Gastrocnemius medialis (tissue), 4 donors: ENCODE measurements around the gene MARCHF2. TPM values are rescaled to one million over a fixed set of nuclear protein-coding genes. Genes with fewer than 3 reads are reported as not detected.

ENCODE experiments used
- ATAC-seq, 2 donors: fragments of 150-250 bp; one replicate each; pipeline ENCODE4 v1.9.1; 2016
- DNase-seq, 2 donors: peaks; one replicate each; pipeline ENCODE4 v3.0.0-alpha.2; 2019
- H3K27ac ChIP-seq, 4 donors: fragments of 200-600 bp; sonication (generic); 1 replicate in 1 of 4; 2 replicates in 3 of 4; pipeline ENCODE4 v1.5.1; 2016 to 2018; ENCODE audit warnings: mild to moderate bottlenecking in 2 of 4, moderate library complexity in 1 of 4
- H3K27me3 ChIP-seq, 3 donors: fragments of 200-600 bp; sonication (generic) in 2 of 3; 1 replicate in 1 of 3; 2 replicates in 2 of 3; pipeline versions ENCODE4 v1.5.1 to v1.6.0; 2016 to 2019; ENCODE audit warnings: mild to moderate bottlenecking in 1 of 3, moderate library complexity in 1 of 3
- H3K36me3 ChIP-seq, 2 donors: fragments of 200-600 bp; sonication (generic) in 1 of 2; one replicate each; pipeline ENCODE4 v1.5.1; 2017 to 2018
- H3K4me1 ChIP-seq, 2 donors: fragments of 200-600 bp; sonication (generic) in 1 of 2; one replicate each; pipeline ENCODE4 v1.5.1; 2016 to 2017; ENCODE audit warnings: mild to moderate bottlenecking in 2 of 2
- H3K4me3 ChIP-seq, 4 donors: fragments of 200-600 bp; sonication (generic) in 3 of 4; 1 replicate in 1 of 4; 2 replicates in 3 of 4; pipeline ENCODE4 v1.5.1; 2016 to 2019; ENCODE audit warnings: mild to moderate bottlenecking in 2 of 4
- H3K9me3 ChIP-seq, 3 donors: fragments of 200-600 bp; sonication (generic) in 2 of 3; 1 replicate in 1 of 3; 2 replicates in 2 of 3; pipeline ENCODE4 v1.5.1; 2016 to 2019
- POLR2A ChIP-seq, 2 donors: fragments of 450-650 bp; IDR thresholded peaks; one replicate each; pipeline ENCODE4 v1.6.1; 2017; ENCODE audit warnings: antibody characterized with exemption in 2 of 2, mild to moderate bottlenecking in 2 of 2, moderate library complexity in 2 of 2
- in situ Hi-C, 4 donors: fragments of 200-750 bp; cut with MboI; loops; one replicate each; pipeline versions ENCODE4 v1.15.0 to v1.8.0; 2017; ENCODE audit warnings: low sequenced_read_pairs in 4 of 4
- intact Hi-C: fragments of 100-400 bp; cut with DNase I; formaldehyde crosslinking; loops from one replicate; pipeline ENCODE4 v1.15.1; 2023; ENCODE audit warnings: low total_unique reads
- total RNA-seq, 4 donors: library from RNA; depleted of rRNA; stranded (reverse); fragments of >200 nt; gene quantifications; one replicate each; pipeline versions ENCODE4 v1.1.0 to v1.2.3, GENCODE V29; 2016
- TF ChIP-seq, protein P1 (sequence below), 5 experiments: fragments of 450-650 bp in 3 of 5; fragments of 200-600 bp in 2 of 5; sonication (generic) in 2 of 5; IDR thresholded peaks in 4 of 5; conservative IDR thresholded peaks in 1 of 5; 1 replicate in 4 of 5; 2 replicates in 1 of 5; pipeline ENCODE4 v1.5.1; 2016 to 2019; ENCODE audit warnings: antibody characterized with exemption in 5 of 5, mild to moderate bottlenecking in 3 of 5, moderate library complexity in 3 of 5

MARCHF2 gene
- total RNA-seq, 4 donors from 2014 or later = 173 to 183 (median 176) TPM

DNA sequence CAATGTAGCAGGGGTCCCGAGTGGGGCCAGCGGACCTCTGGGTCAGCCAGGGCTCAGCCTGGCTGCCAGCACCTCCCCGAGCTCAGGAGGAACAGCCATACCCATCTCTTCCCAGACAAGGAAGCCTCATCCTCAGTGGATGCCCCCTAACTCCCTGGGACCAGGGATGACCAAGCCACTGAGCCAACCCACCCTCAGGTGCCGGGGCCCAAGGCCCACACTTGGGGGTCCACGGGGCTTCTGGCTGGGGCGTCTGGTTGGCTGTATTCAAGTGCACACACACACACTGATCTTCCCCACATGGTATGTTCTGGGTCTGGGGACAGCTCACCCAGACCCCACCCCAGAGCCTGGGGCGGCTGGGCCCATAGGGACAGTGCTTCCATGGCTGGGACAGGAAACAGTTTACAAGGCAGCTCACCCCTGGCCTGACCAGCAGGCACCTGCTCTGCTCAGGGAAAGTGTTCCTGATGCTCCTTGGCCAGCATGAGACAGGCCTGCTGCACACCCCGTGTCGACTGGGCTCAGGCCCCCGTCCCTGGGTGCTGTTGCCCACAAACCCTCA lies 15.3 kb upstream of the MARCHF2 start:
- Histone ChIP-seq H3K27me3 (no peaks in the 10 kb centered on the region), H3K36me3 (peaks cover 2 to 22% of the 10 kb centered on the region in 2 donors), H3K9me3 (no peaks in the 10 kb centered on the region), H3K27ac (no peak overlapping the region), H3K4me3 (no peak overlapping the region), H3K4me1 (peaks cover 43 to 45% of the 10 kb centered on the region in 2 donors)
- in situ Hi-C loops (loop anchor here in 2 of 4 donors (5.0 kb wide), 2 partner anchors 41 to 46 kb away; no protein-coding TSS in a partner anchor), intact Hi-C loops (no loop called here)
- no peak for TF ChIP-seq POLR2A (IDR thresholded peaks at IDR 0.05)
- TF ChIP-seq, protein P1, sequence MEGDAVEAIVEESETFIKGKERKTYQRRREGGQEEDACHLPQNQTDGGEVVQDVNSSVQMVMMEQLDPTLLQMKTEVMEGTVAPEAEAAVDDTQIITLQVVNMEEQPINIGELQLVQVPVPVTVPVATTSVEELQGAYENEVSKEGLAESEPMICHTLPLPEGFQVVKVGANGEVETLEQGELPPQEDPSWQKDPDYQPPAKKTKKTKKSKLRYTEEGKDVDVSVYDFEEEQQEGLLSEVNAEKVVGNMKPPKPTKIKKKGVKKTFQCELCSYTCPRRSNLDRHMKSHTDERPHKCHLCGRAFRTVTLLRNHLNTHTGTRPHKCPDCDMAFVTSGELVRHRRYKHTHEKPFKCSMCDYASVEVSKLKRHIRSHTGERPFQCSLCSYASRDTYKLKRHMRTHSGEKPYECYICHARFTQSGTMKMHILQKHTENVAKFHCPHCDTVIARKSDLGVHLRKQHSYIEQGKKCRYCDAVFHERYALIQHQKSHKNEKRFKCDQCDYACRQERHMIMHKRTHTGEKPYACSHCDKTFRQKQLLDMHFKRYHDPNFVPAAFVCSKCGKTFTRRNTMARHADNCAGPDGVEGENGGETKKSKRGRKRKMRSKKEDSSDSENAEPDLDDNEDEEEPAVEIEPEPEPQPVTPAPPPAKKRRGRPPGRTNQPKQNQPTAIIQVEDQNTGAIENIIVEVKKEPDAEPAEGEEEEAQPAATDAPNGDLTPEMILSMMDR (IDR thresholded peaks at IDR 0.05 in 4 of 5, conservative IDR thresholded peaks at IDR 0.05 in 1 of 5) = no peak
- DNase-seq = no peak
- no peak for ATAC-seq

DNA sequence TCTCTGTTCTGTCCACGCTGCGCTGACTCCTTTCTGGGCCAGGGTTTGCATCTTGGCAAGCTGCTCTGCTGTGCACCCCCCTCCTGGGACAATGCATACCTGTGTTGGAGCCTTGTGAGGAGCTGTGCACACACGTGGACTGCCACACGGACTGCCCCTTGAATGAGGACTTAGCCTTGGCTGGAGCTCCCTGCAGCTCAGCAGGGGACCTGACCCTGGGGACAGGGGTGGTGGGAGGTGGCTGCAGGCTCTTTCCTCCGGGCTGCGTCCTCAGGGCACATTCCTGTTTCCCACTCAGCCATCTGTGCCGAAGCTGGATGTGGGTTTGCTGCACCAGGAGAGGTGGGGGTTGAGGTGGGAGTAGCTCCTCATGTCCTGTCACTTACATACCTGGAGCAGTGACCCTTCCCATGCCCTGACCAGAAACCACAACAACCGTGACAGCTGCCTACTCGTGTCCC lies 14.8 kb upstream of the MARCHF2 start:
- TF ChIP-seq POLR2A (IDR thresholded peaks at IDR 0.05) = no peak
- TF ChIP-seq, protein P1 (IDR thresholded peaks at IDR 0.05 in 4 of 5, conservative IDR thresholded peaks at IDR 0.05 in 1 of 5) = no peak
- DNase-seq = no peak
- Histone ChIP-seq H3K4me1 (peaks cover 38 to 39% of the 10 kb centered on the region in 2 donors), H3K27ac (no peak overlapping the region), H3K36me3 (peaks cover 2 to 27% of the 10 kb centered on the region in 2 donors), H3K27me3 (no peaks in the 10 kb centered on the region), H3K9me3 (no peaks in the 10 kb centered on the region), H3K4me3 (no peak overlapping the region)
- intact Hi-C loops = no loop called here
- in situ Hi-C loops = loop anchor here in 2 of 4 donors (5.0 kb wide), 2 partner anchors 41 to 46 kb away; no protein-coding TSS in a partner anchor
- no peak for ATAC-seq

DNA sequence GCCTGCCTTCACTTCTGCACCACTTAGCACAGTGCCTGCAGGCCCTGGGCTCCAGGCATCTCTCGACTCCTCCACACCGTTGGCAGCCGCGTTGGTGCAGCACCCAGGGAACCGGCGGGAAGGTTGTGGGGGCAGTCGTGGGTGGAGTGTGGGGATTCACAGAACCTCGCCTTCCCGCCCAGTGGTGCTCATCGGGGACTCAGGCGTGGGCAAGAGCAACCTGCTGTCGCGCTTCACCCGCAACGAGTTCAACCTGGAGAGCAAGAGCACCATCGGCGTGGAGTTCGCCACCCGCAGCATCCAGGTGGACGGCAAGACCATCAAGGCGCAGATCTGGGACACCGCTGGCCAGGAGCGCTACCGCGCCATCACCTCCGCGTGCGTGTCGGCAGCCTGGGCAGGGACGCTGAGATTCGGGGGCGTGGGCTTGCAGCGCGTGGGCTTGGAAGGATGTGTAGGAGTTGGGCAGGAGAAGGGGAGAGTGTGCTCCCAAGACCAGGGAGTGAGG lies 13.4 kb upstream of the MARCHF2 start:
- no peak overlapping the region for H3K4me3 ChIP-seq
- intact Hi-C loops (no loop called here), in situ Hi-C loops (loop anchor here in 3 of 4 donors (5.0 to 10.0 kb wide), 3 partner anchors 42 to 47 kb away; no protein-coding TSS in a partner anchor)
- ATAC-seq = no peak
- peaks cover 24 to 26% of the 10 kb centered on the region in 2 donors for H3K4me1 ChIP-seq
- H3K9me3 ChIP-seq = no peaks in the 10 kb centered on the region
- no peak overlapping the region for H3K27ac ChIP-seq
- DNase-seq = no peak
- H3K27me3 ChIP-seq = no peaks in the 10 kb centered on the region
- H3K36me3 ChIP-seq = peaks cover 2 to 41% of the 10 kb centered on the region in 2 donors
- TF ChIP-seq, protein P1 (IDR thresholded peaks at IDR 0.05 in 4 of 5, conservative IDR thresholded peaks at IDR 0.05 in 1 of 5) = no peak
- no peak for TF ChIP-seq POLR2A (IDR thresholded peaks at IDR 0.05)

DNA sequence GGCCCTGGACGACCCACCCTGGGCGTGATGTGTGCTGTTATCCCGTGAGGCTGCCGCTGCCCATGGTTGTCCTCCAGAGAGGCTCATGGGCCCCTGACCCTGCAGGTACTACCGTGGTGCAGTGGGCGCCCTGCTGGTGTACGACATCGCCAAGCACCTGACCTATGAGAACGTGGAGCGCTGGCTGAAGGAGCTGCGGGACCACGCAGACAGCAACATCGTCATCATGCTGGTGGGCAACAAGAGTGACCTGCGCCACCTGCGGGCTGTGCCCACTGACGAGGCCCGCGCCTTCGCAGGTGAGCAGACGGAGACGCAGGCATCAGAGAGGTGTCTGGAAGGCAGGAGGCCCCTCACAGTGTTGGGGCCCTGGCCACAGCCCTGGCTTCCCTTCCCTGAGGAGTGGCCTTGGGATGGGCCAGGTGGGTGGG lies 11.1 kb upstream of the MARCHF2 start:
- no peak for ATAC-seq
- no peaks in the 10 kb centered on the region for H3K9me3 ChIP-seq
- no peak for DNase-seq
- peaks cover 2 to 52% of the 10 kb centered on the region in 2 donors for H3K36me3 ChIP-seq
- no peak for TF ChIP-seq POLR2A (IDR thresholded peaks at IDR 0.05)
- TF ChIP-seq, protein P1 (IDR thresholded peaks at IDR 0.05 in 4 of 5, conservative IDR thresholded peaks at IDR 0.05 in 1 of 5) = no peak
- H3K27ac ChIP-seq = no peak overlapping the region
- H3K4me3 ChIP-seq = no peak overlapping the region
- intact Hi-C loops (no loop called here), in situ Hi-C loops (loop anchor here in 1 of 4 donors (10.0 kb wide), 1 partner anchor 47 kb away; no protein-coding TSS in a partner anchor)
- H3K27me3 ChIP-seq = no peaks in the 10 kb centered on the region
- peaks cover 4 to 9% of the 10 kb centered on the region in 2 donors for H3K4me1 ChIP-seq
